Epithelial cell of proximal tubule (primary cell): ENCODE results near the gene PCSK5. TPM values are rescaled to one million over a fixed set of nuclear protein-coding genes. Genes with fewer than 3 reads are reported as not detected.
"Not testable (repeated sequence)": the region's sequence is repeated elsewhere in the genome, so short reads cannot be mapped to it uniquely, and the experiment has no call there.

ENCODE experiments used
- DNase-seq: peaks from one replicate; pipeline ENCODE4 v3.0.0-alpha.2; 2011; ENCODE audit warnings: low read depth
- H3K4me3 ChIP-seq: 2 replicates; pipeline ENCODE4 v1.5.1; 2011; ENCODE audit warnings: low read depth, mild to moderate bottlenecking, low read length
- CTCF ChIP-seq: conservative IDR thresholded peaks from 2 replicates; pipeline ENCODE4 v1.5.1; 2012; ENCODE audit warnings: low read depth, mild to moderate bottlenecking, low read length
- total RNA-seq: library from RNA; depleted of rRNA; stranded (reverse); fragments of >200 nt; gene quantifications from 2 replicates; pipeline ENCODE4 v1.2.3, GENCODE V29; 2015

Gene PCSK5
- total RNA-seq, 1 donor from 2014 or later, result 23.2 TPM

GRCh38 chr9:76321195-76321828 lies 430.8 kb downstream of the PCSK5 start:
- no peak overlapping the region for H3K4me3 ChIP-seq
- DNase-seq, result no peak
- TF ChIP-seq CTCF, result no peak

DNA sequence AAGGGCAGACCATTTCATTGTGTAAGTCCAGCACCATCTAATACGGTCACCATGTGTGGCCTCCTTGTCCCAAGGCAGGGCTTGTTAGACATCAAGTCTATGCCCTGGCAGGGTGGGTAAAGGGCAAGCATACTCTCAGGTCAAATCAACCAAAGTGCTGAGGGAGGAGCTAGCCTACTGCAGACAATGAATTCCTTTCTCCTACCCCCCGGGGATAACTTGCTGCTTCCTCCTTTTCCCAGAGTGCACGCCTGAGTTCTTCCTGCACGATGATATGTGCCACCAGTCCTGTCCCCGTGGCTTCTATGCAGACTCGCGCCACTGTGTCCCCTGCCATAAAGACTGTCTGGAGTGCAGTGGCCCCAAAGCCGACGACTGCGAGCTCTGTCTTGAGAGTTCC lies 432.3 kb downstream of the PCSK5 start:
- no peak for TF ChIP-seq CTCF
- no peak overlapping the region for H3K4me3 ChIP-seq
- no peak for DNase-seq

DNA sequence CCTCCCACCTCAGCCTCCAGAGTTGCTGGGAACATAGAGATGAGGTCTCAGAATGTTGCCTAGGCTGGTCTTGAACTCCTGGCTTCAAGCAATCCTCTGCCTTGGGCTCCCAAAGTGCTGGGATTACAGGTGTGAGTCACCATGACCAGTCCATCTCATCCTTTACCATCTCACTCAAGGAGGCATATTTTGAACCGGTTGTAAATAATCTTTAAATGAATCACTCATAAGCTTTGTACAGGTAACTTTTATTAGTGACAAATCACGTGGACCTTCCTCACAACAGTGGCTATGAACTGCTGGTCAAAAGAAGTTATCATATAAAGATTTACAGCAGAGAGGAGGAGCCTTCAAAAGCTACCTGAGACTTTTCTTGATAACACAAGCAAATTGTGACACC lies 433.0 kb downstream of the PCSK5 start:
- TF ChIP-seq CTCF, result no peak
- DNase-seq, result no peak
- no peak overlapping the region for H3K4me3 ChIP-seq

DNA sequence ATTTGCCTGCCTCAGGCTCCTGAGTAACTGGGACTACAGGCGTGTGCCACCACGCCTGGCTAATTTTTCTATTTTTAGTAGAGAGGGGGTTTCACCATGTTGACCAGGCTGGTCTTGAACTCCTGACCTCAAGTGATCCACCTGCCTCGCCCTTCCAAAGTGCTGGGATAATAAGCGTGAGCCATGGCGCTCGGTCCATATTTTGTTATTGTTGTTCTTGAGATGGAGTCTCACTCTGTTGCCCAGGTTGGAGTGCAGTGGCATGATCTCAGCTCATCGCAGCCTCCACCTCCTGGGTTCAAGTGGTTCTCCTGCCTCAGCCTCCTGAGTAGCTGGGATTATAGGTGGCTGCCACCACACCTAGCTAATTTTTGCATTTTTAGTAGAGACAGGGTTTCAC lies 433.6 kb downstream of the PCSK5 start:
- H3K4me3 ChIP-seq, DNase-seq: not testable (repeated sequence)

GRCh38 chr9:76330034-76330433 lies 439.6 kb downstream of the PCSK5 start:
- no peak overlapping the region for H3K4me3 ChIP-seq
- no peak for DNase-seq
- TF ChIP-seq CTCF, result no peak

DNA sequence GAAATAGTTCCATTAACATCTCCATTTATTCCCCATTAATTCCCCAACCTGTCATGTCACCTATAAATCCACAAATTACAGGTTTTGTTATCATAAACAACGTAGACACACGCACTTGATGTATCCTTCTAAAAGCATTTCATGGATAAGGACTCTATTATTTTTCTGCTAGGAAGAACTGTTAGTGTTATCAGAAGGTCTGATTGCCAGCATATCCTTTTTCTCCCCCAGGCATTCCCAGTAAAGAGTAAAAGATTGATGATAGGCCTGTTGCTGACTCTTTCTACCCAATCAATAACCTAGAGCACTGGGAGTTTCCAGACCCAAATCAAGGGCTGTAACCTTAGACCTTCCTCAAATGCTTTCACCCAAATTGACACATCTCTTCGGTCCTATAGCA lies 442.9 kb downstream of the PCSK5 start:
- no peak for TF ChIP-seq CTCF
- DNase-seq, result no peak
- H3K4me3 ChIP-seq, result no peak overlapping the region

DNA sequence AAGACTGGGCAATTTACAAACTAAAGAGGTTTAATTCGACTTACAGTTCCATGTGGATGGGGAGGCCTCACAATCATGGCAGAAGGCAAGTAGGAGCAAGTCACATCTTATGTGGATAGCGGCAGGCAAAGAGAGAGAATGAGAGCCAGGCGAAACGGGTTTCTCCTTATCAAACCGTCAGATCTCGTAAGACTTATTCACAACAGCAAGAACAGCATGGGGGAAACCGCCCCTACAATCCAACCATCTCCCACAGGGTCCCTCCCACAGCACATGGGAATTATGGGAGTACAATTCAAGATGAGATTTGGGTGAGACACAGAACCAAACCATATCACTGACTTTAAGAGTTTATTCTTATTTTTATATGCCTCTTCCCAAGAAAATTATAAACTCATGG lies 443.5 kb downstream of the PCSK5 start:
- no peak for DNase-seq
- no peak for TF ChIP-seq CTCF
- H3K4me3 ChIP-seq, result no peak overlapping the region
